GM10248 (cell line): ENCODE measurements around the gene KNDC1.

Experiments used
- CTCF ChIA-PET: fragments of 300-600 bp; sonication (Branson Sonifier 250); formaldehyde crosslinking; extraction: SDS; loops from one replicate; lab custom pipeline; 2021; ENCODE audit warnings: antibody characterized with exemption; lab: Yijun Ruan, JAX
- POLR2A ChIA-PET: fragments of 350-650 bp; sonication (Branson Sonifier 250); formaldehyde crosslinking; extraction: SDS; loops from one replicate; lab custom pipeline; 2020; ENCODE audit warnings: antibody characterized with exemption; lab: Yijun Ruan, JAX
- DNase-seq: peaks from one replicate; pipeline ENCODE4 v3.0.0; 2012; ENCODE audit errors: extremely low spot score
- CTCF ChIP-seq: IDR thresholded peaks from 2 replicates; pipeline ENCODE4 v1.5.1; 2012; ENCODE audit warnings: mild to moderate bottlenecking, low read depth; ENCODE audit errors: extremely low read depth, missing control alignments, control extremely low read depth

KNDC1 gene

GRCh38 chr10:133151543-133151972 is 8.5 kb upstream of the KNDC1 start:
- ChIA-PET CTCF (no interaction called here), POLR2A (no interaction called here)
- no peak for DNase-seq
- no peak for TF ChIP-seq CTCF

GRCh38 chr10:133154411-133154810 is 5.6 kb upstream of the KNDC1 start:
- ChIA-PET POLR2A (no interaction called here), CTCF (no interaction called here)
- TF ChIP-seq CTCF: no peak
- DNase-seq: no peak

- no peak for TF ChIP-seq CTCF
- no peak for DNase-seq
- ChIA-PET CTCF (interaction anchor here (0.7 kb wide), 1 partner anchor 11 kb away, joined by 3 read pairs; no protein-coding TSS in a partner anchor), POLR2A (no interaction called here)
Measured at GRCh38 chr10:133154996-133155778, 4.8 kb upstream of the KNDC1 start.

GRCh38 chr10:133156674-133157579 is 3.1 kb upstream of the KNDC1 start:
- DNase-seq: no peak
- no peak for TF ChIP-seq CTCF
- ChIA-PET POLR2A (no interaction called here), CTCF (no interaction called here)

- no peak for DNase-seq
- ChIA-PET CTCF (no interaction called here), POLR2A (no interaction called here)
- TF ChIP-seq CTCF: no peak
Measured at GRCh38 chr10:133157662-133158436, 2.2 kb upstream of the KNDC1 start.

- no peak for DNase-seq
- TF ChIP-seq CTCF: no peak
- POLR2A ChIA-PET: no interaction called here
- CTCF ChIA-PET: no interaction called here
Measured at GRCh38 chr10:133158437-133158755, 1.6 kb upstream of the KNDC1 start.
